ENCODE results near the gene INPP5A. TPM values are rescaled to one million over a fixed set of nuclear protein-coding genes. Genes with fewer than 3 reads are reported as not detected.

Gene INPP5A
- total and polyA plus RNA-seq, 5 donors from 2014 or later: 0.66 to 21.3 (median 1.0) TPM

DNA sequence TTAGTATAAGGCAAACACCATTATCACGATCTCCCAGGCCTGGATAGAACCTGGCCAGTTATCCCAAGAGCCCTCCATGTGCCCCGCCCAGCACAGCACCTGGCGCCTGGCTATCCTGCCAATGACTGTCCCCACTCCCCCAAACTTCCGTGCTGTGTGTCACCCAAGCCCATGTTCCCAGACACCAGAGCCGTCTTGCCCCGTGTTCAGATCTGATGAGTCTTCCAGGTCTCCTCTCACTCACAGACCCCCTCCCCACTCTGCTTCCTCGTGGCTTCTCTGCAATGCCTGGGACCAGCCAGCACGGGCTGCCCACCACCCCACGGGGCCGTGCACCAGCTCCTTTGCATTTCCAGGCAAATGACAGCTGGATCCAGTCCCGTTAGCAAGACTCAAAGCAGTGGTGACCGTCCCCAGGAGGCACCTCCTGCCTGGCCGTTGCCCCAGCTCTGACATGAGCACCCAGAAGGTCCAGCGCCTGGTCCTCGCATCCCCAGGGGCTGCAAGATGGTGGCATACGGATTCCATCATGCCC lies 43.8 kb upstream of the INPP5A start:
- DNase-seq (no peak), ATAC-seq (ENCODE audit: low read depth in 2 of 2) (no peak)
- Histone ChIP-seq H3K4me3 (ENCODE audit: low read depth, low read length) (no peak overlapping the region), H3K4me1 (ENCODE audit: control insufficient read depth, insufficient read depth, low read length, poor library complexity, severe bottlenecking) (no peaks in the 10 kb centered on the region), H3K27me3 (ENCODE audit: control insufficient read depth, insufficient read depth, low read length) (no peaks in the 10 kb centered on the region), H3K36me3 (ENCODE audit: control insufficient read depth, insufficient read depth, low read length) (no peaks in the 10 kb centered on the region), H3K27ac (ENCODE audit: insufficient read depth, low read length, poor library complexity, severe bottlenecking) (no peak overlapping the region), H3K9me3 (ENCODE audit: control insufficient read depth in 2 of 2, low read length in 2 of 2) (no peaks in the 10 kb centered on the region)
- Mint-ChIP-seq H3K4me3 (no peak overlapping the region), H3K27ac (no peak overlapping the region), H3K9me3 (peaks cover 0 to 2% (median 0%) of the 10 kb centered on the region in 7 donors), H3K4me1 (no peaks in the 10 kb centered on the region), H3K36me3 (no peaks in the 10 kb centered on the region), H3K27me3 (no peaks in the 10 kb centered on the region)

DNA sequence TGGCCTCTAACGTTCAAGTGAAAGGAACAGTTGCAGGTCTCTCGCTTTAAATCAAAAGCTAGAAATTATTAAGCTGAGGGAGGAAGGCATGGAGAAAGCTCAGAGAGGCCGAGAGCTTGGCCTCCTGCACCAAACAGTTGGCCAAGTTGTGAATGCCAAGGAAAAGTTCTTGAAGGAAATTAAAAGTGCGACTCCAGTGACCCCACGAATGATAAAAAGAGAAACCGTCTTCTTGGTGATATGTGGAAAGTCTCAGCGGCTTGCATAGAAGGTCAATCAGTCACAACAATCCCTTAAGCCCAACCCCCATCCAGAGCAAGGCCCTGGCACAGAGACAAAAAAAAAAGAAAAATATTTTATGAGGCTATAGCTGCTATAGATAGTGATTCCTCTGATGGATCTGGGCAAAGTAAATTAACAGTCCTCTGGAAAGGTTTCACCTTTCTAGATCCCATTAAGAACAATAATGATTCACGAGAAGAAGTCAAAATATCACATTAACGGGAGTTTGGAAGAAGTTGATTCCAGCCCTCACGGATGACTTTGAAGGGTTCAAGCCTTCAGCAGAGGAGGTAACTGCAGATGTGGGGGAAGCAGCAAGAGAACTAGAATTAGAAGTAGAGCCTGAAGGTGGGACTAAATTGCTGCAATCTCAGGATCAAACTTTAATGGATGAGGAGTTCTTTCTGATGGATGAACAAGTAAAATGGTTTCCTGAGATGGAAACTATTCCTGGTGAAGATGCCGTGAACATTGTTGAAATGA lies 42.5 kb upstream of the INPP5A start:
- DNase-seq (no peak), ATAC-seq (ENCODE audit: low read depth in 2 of 2) (no peak)
- Histone ChIP-seq H3K27me3 (ENCODE audit: control insufficient read depth, insufficient read depth, low read length) (no peaks in the 10 kb centered on the region), H3K36me3 (ENCODE audit: control insufficient read depth, insufficient read depth, low read length) (no peaks in the 10 kb centered on the region), H3K4me3 (ENCODE audit: low read depth, low read length) (no peak overlapping the region), H3K4me1 (ENCODE audit: control insufficient read depth, insufficient read depth, low read length, poor library complexity, severe bottlenecking) (no peaks in the 10 kb centered on the region), H3K9me3 (ENCODE audit: control insufficient read depth in 2 of 2, low read length in 2 of 2) (no peaks in the 10 kb centered on the region), H3K27ac (ENCODE audit: insufficient read depth, low read length, poor library complexity, severe bottlenecking) (no peak overlapping the region)
- Mint-ChIP-seq H3K4me3 (no peak overlapping the region), H3K9me3 (peaks cover 0 to 2% (median 0%) of the 10 kb centered on the region in 7 donors), H3K27ac (peak overlapping the region in 1 of 3 donors; percentile 27), H3K36me3 (no peaks in the 10 kb centered on the region), H3K27me3 (no peaks in the 10 kb centered on the region), H3K4me1 (no peaks in the 10 kb centered on the region)

DNA sequence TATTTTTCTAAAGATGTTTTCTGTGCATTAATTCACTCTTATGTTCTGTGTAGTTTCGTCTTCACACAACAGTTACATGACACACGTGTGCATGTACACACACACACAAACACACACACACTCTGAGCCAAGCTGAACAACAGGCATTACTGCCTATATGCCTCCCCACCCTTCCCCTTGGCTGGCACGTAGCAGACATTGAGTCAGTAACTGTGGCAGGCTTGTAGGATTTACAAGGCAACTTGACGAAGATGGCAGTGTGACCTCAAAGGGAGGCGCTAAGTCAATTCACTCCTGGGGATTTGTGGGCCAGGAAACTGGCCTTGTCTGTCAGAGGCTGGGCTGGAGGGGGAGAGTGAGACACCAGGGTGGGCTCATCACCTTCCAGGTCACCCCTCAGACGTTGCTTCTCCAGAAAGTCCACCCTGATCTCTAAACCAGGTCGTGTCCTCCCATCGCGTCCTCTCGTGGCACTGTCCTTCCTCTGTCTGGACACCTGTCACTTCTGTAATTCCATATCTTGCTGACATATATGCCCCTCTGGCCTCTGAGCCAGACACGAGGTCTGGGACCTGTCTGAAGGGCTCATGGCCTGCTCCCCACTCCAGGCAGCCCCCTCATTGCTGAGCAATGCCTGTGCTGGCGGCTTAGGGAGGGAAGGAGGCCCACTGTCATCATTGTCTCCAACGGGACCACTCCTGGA lies 41.1 kb upstream of the INPP5A start:
- H3K4me1 ChIP-seq (ENCODE audit: control insufficient read depth, insufficient read depth, low read length, poor library complexity, severe bottlenecking): no peaks in the 10 kb centered on the region
- H3K36me3 Mint-ChIP-seq: no peaks in the 10 kb centered on the region

GRCh38 chr10:132497063-132497680 lies 40.4 kb upstream of the INPP5A start:
- Histone ChIP-seq H3K4me3 (ENCODE audit: low read depth, low read length) (no peak overlapping the region), H3K36me3 (ENCODE audit: control insufficient read depth, insufficient read depth, low read length) (no peaks in the 10 kb centered on the region), H3K9me3 (ENCODE audit: control insufficient read depth in 2 of 2, low read length in 2 of 2) (no peaks in the 10 kb centered on the region), H3K27me3 (ENCODE audit: control insufficient read depth, insufficient read depth, low read length) (no peaks in the 10 kb centered on the region), H3K27ac (ENCODE audit: insufficient read depth, low read length, poor library complexity, severe bottlenecking) (no peak overlapping the region), H3K4me1 (ENCODE audit: control insufficient read depth, insufficient read depth, low read length, poor library complexity, severe bottlenecking) (no peaks in the 10 kb centered on the region)
- ATAC-seq (ENCODE audit: low read depth in 2 of 2) (no peak), DNase-seq (no peak)
- H3K4me3 Mint-ChIP-seq: no peak overlapping the region
- no peaks in the 10 kb centered on the region for H3K36me3 Mint-ChIP-seq
- no peaks in the 10 kb centered on the region for H3K4me1 Mint-ChIP-seq
- H3K27me3 Mint-ChIP-seq: no peaks in the 10 kb centered on the region
- peaks cover 0 to 2% (median 0%) of the 10 kb centered on the region in 7 donors for H3K9me3 Mint-ChIP-seq
- no peak overlapping the region for H3K27ac Mint-ChIP-seq

More for the DNA sequence above, 41.1 kb upstream of the INPP5A start:
- Mint-ChIP-seq H3K4me1 (no peaks in the 10 kb centered on the region), H3K27ac (no peak overlapping the region), H3K27me3 (no peaks in the 10 kb centered on the region), H3K9me3 (peaks cover 0 to 2% (median 0%) of the 10 kb centered on the region in 7 donors), H3K4me3 (no peak overlapping the region)
- H3K36me3 ChIP-seq (ENCODE audit: control insufficient read depth, insufficient read depth, low read length): no peaks in the 10 kb centered on the region
- H3K27me3 ChIP-seq (ENCODE audit: control insufficient read depth, insufficient read depth, low read length): no peaks in the 10 kb centered on the region
- DNase-seq: no peak
- no peak overlapping the region for H3K4me3 ChIP-seq (ENCODE audit: low read depth, low read length)
- ATAC-seq (ENCODE audit: low read depth in 2 of 2): no peak
- H3K27ac ChIP-seq (ENCODE audit: insufficient read depth, low read length, poor library complexity, severe bottlenecking): no peak overlapping the region
- H3K9me3 ChIP-seq (ENCODE audit: control insufficient read depth in 2 of 2, low read length in 2 of 2): no peaks in the 10 kb centered on the region

DNA sequence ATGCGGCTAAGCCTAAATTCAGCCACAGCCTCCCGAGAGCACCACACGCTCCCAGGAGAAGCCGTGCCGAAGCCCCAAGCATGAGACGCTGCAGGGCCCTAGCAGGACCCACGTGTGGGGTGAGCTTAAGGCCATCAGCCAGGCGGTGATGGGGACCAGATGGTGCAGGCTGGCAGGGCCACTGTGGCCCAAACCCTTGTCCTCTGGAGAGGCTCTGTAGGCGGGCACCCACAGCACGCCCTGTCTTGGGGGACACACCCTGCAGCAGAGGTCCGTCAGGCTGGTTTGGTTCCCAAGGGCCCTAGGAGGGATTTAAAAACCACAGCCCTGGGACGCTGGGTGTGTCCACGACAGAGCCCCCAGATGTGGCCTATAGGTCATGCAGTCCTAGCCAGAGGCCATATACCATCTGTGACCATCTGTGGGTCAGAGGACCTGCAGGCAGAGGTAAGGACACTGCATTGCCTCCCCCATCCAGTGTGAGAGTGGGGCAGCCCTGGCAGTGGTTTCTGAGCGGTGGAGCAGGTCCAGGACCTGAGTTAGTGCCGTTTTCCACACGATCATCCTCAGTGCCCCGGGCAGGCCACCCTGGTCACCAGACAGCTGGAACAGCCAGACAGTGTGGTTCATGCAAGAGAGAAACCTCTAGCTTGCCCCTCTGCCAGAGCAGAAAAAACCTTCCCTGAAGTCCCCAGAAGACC lies 39.6 kb upstream of the INPP5A start:
- H3K4me1 ChIP-seq (ENCODE audit: control insufficient read depth, insufficient read depth, low read length, poor library complexity, severe bottlenecking): no peaks in the 10 kb centered on the region
- H3K27me3 Mint-ChIP-seq: no peaks in the 10 kb centered on the region
- no peaks in the 10 kb centered on the region for H3K36me3 Mint-ChIP-seq
- no peaks in the 10 kb centered on the region for H3K9me3 Mint-ChIP-seq
- no peak overlapping the region for H3K4me3 ChIP-seq (ENCODE audit: low read depth, low read length)
- no peaks in the 10 kb centered on the region for H3K36me3 ChIP-seq (ENCODE audit: control insufficient read depth, insufficient read depth, low read length)
- no peak overlapping the region for H3K27ac ChIP-seq (ENCODE audit: insufficient read depth, low read length, poor library complexity, severe bottlenecking)
- no peak for DNase-seq
- no peak overlapping the region for H3K4me3 Mint-ChIP-seq
- no peak overlapping the region for H3K27ac Mint-ChIP-seq
- no peaks in the 10 kb centered on the region for H3K4me1 Mint-ChIP-seq
- H3K27me3 ChIP-seq (ENCODE audit: control insufficient read depth, insufficient read depth, low read length): no peaks in the 10 kb centered on the region
- no peaks in the 10 kb centered on the region for H3K9me3 ChIP-seq (ENCODE audit: control insufficient read depth in 2 of 2, low read length in 2 of 2)
- ATAC-seq (ENCODE audit: low read depth in 2 of 2): no peak

- no peak overlapping the region for H3K27ac ChIP-seq (ENCODE audit: insufficient read depth, low read length, poor library complexity, severe bottlenecking)
- H3K36me3 ChIP-seq (ENCODE audit: control insufficient read depth, insufficient read depth, low read length): no peaks in the 10 kb centered on the region
- H3K27me3 ChIP-seq (ENCODE audit: control insufficient read depth, insufficient read depth, low read length): no peaks in the 10 kb centered on the region
- H3K4me3 ChIP-seq (ENCODE audit: low read depth, low read length): no peak overlapping the region
- ATAC-seq (ENCODE audit: low read depth in 2 of 2) (no peak), DNase-seq (no peak)
- no peaks in the 10 kb centered on the region for H3K4me1 ChIP-seq (ENCODE audit: control insufficient read depth, insufficient read depth, low read length, poor library complexity, severe bottlenecking)
- Mint-ChIP-seq H3K36me3 (no peaks in the 10 kb centered on the region), H3K27ac (no peak overlapping the region), H3K27me3 (no peaks in the 10 kb centered on the region), H3K4me1 (no peaks in the 10 kb centered on the region), H3K4me3 (no peak overlapping the region), H3K9me3 (no peaks in the 10 kb centered on the region)
- H3K9me3 ChIP-seq (ENCODE audit: control insufficient read depth in 2 of 2, low read length in 2 of 2): no peaks in the 10 kb centered on the region
Measured at GRCh38 chr10:132498562-132499366, 38.8 kb upstream of the INPP5A start.

- no peaks in the 10 kb centered on the region for H3K27me3 ChIP-seq (ENCODE audit: control insufficient read depth, insufficient read depth, low read length)
- no peak overlapping the region for H3K4me3 Mint-ChIP-seq
- H3K4me1 Mint-ChIP-seq: no peaks in the 10 kb centered on the region
- no peaks in the 10 kb centered on the region for H3K9me3 Mint-ChIP-seq
- H3K27ac ChIP-seq (ENCODE audit: insufficient read depth, low read length, poor library complexity, severe bottlenecking): no peak overlapping the region
- DNase-seq: no peak
- no peaks in the 10 kb centered on the region for H3K27me3 Mint-ChIP-seq
- H3K36me3 Mint-ChIP-seq: no peaks in the 10 kb centered on the region
- no peak overlapping the region for H3K27ac Mint-ChIP-seq
- no peaks in the 10 kb centered on the region for H3K36me3 ChIP-seq (ENCODE audit: control insufficient read depth, insufficient read depth, low read length)
- no peak overlapping the region for H3K4me3 ChIP-seq (ENCODE audit: low read depth, low read length)
- no peak for ATAC-seq (ENCODE audit: low read depth in 2 of 2)
- no peaks in the 10 kb centered on the region for H3K9me3 ChIP-seq (ENCODE audit: control insufficient read depth in 2 of 2, low read length in 2 of 2)
- H3K4me1 ChIP-seq (ENCODE audit: control insufficient read depth, insufficient read depth, low read length, poor library complexity, severe bottlenecking): no peaks in the 10 kb centered on the region
Measured at GRCh38 chr10:132499367-132499685, 38.3 kb upstream of the INPP5A start.

All from CD4-positive, CD25-positive, alpha-beta regulatory T cell (primary cell).